Measurements from ENCODE around the gene HYAL3. TPM values are rescaled to one million over a fixed set of nuclear protein-coding genes. Genes with fewer than 3 reads are reported as not detected.
A peak's percentile ranks its signal among the peaks of the same experiment; 100 is the strongest.

The HYAL3 gene
- total RNA-seq, 1 experiment from 2014 or later, result 20.8 TPM

DNA sequence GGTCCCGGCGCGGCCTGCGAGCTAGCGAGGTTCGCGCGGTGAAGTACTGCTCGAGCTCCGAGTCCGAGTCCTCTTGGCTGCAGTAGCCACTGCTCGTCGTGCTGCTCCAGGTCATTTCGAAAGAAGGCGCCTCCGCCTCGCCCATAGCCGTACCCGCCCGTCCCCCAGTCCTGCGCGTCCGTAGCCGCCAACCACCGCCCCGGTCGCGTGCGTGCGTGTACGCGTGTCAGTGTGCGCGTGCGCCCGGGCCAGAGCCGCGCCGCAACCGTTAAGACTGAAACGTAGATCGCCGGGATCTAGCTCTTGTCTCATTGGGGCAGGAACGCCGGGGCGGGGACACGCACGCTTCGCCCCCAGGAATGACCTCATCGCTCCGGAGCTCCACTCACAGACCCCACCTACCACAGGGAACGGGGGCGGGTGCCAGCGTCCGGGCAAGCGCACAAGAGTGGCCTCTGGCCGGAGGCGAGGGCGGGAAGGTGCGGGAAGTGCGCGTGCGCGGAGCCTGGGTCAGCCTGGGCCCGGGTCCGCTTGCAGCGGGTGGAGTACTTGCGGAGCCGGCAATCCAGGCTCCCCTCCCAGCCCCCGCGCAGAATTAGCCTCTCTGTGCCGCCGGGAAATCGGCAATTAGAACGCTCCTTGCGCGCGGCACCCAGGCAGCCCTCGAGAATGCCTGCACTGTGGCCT is 38.1 kb upstream of the HYAL3 start:
- Histone ChIP-seq H3K9me3 (ENCODE audit: low read length) (no peaks in the 10 kb centered on the region), H3K4me2 (ENCODE audit: low read length) (peak overlapping the region; percentile 88), H3K9ac (ENCODE audit: low read length) (peak overlapping the region; percentile 89), H3K9me2 (replicated peaks; ENCODE audit: low read length) (no peaks in the 10 kb centered on the region), H3K36me3 (ENCODE audit: low read depth, low read length) (no peaks in the 10 kb centered on the region; the same call in 1 of the 2 replicates), H3K79me2 (ENCODE audit: low read length) (peaks cover 48% of the 10 kb centered on the region), H3K4me1 (ENCODE audit: insufficient read depth, low read length) (peaks cover 32% of the 10 kb centered on the region), H3K27ac (ENCODE audit: low read length) (peak overlapping the region; percentile 72), H4K20me1 (ENCODE audit: low read length) (peaks cover 13% of the 10 kb centered on the region; the same call in 1 of the 2 replicates), H3F3A (ENCODE audit: low read length, unreplicated experiment) (no peaks in the 10 kb centered on the region), H3K4me3 (ENCODE audit: low read length) (peak overlapping the region; percentile 89), H3K27me3 (ENCODE audit: low read length) (no peaks in the 10 kb centered on the region), H2AFZ (ENCODE audit: low read length) (peak overlapping the region; percentile 88)
- ChIA-PET POLR2A (ENCODE audit: unreplicated experiment) (interaction anchor here (0.5 to 1.4 kb wide), 12 partner anchors 9 to 1768 kb away, joined by 3 to 17 read pairs (median 5); partner anchors contain the start of genes CISH, CYB561D2, HYAL3 and IFRD2), CTCF (interaction anchor here (0.6 to 1.3 kb wide), 10 partner anchors 8 to 1646 kb away, joined by 3 to 10 read pairs (median 4); partner anchors contain the start of genes CYB561D2, NPRL2, TUSC2 and ZMYND10)
- ATAC-seq (peak; percentile 88), DNase-seq (peak; percentile 99)
- intact Hi-C loops (cut with micrococcal nuclease), result no loop called here
- no TSS peak for BruUV-seq (replicated peaks)
- TF ChIP-seq EZH2 (IDR thresholded peaks at IDR 0.05; ENCODE audit: low read length, unreplicated experiment), result no peak
- TF ChIP-seq, protein P1, sequence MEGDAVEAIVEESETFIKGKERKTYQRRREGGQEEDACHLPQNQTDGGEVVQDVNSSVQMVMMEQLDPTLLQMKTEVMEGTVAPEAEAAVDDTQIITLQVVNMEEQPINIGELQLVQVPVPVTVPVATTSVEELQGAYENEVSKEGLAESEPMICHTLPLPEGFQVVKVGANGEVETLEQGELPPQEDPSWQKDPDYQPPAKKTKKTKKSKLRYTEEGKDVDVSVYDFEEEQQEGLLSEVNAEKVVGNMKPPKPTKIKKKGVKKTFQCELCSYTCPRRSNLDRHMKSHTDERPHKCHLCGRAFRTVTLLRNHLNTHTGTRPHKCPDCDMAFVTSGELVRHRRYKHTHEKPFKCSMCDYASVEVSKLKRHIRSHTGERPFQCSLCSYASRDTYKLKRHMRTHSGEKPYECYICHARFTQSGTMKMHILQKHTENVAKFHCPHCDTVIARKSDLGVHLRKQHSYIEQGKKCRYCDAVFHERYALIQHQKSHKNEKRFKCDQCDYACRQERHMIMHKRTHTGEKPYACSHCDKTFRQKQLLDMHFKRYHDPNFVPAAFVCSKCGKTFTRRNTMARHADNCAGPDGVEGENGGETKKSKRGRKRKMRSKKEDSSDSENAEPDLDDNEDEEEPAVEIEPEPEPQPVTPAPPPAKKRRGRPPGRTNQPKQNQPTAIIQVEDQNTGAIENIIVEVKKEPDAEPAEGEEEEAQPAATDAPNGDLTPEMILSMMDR (conservative IDR thresholded peaks at IDR 0.05; ENCODE audit: low read depth, low read length), result no peak
- TF ChIP-seq EZH2phosphoT487 (IDR thresholded peaks at IDR 0.05; ENCODE audit: borderline replicate concordance, low read length), result no peak

DNA sequence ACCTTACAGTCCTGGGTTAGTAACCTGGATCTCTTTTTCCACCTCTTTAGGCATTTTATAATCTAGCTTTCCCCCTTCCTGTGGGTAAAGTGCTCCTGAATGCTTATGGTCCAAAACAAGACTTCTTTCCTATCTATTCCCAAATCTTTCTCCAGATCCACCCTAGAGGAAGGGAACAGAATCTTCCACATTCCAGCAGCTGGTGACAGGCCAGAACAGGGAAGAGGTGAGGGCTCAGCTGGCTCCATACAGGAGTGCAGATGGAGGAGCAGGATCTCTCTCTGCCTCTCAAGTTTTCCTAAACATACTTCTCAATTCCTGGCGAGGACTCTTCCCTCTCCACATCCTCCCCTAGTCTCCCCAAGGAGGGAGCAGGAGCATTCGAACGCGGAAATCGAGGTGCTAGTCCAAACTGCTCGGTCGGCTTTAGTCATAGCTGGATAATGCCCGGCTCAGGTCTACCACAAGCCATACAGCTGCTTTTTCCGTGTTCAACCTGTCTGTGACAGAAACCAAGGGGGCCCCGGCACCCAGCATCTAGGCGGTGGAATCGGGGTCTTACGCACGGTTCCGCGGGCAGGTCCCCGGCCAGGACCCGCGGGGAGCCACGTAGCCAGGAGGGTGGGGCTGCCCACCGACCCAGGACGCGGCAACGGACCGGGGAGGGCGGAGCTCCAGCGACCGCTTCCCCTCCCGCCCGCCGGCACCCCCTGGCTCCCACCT is 37.4 kb upstream of the HYAL3 start:
- CTCF ChIA-PET, result interaction anchor here (0.6 to 1.3 kb wide), 10 partner anchors 9 to 1646 kb away, joined by 3 to 10 read pairs (median 4); partner anchors contain the start of genes TUSC2 and ZMYND10
- Histone ChIP-seq H3K9ac (ENCODE audit: low read length) (peak overlapping the region; percentile 89), H3K36me3 (ENCODE audit: low read depth, low read length) (peaks cover 6% of the 10 kb centered on the region; the same call in 1 of the 2 replicates), H3K9me2 (replicated peaks; ENCODE audit: low read length) (no peaks in the 10 kb centered on the region), H3K27ac (ENCODE audit: low read length) (peak overlapping the region; percentile 72), H3K79me2 (ENCODE audit: low read length) (peaks cover 53% of the 10 kb centered on the region), H3K4me3 (ENCODE audit: low read length) (peak overlapping the region; percentile 89), H3K9me3 (ENCODE audit: low read length) (no peaks in the 10 kb centered on the region), H3F3A (ENCODE audit: low read length, unreplicated experiment) (no peaks in the 10 kb centered on the region), H4K20me1 (ENCODE audit: low read length) (peaks cover 13% of the 10 kb centered on the region; the same call in 1 of the 2 replicates), H3K4me2 (ENCODE audit: low read length) (peak overlapping the region; percentile 88), H3K27me3 (ENCODE audit: low read length) (no peaks in the 10 kb centered on the region), H2AFZ (ENCODE audit: low read length) (peak overlapping the region; percentile 88), H3K4me1 (ENCODE audit: insufficient read depth, low read length) (peaks cover 32% of the 10 kb centered on the region)
- DNase-seq (peak; percentile 34), ATAC-seq (peak; percentile 46)
- POLR2A ChIA-PET (ENCODE audit: unreplicated experiment), result interaction anchor here (0.5 to 1.4 kb wide), 12 partner anchors 8 to 1769 kb away, joined by 3 to 17 read pairs (median 5); partner anchors contain the start of genes CISH, CYB561D2, HYAL3 and IFRD2
- BruUV-seq (replicated peaks), result TSS peak; percentile 73
- intact Hi-C loops (cut with micrococcal nuclease), result no loop called here
- no peak for TF ChIP-seq EZH2phosphoT487 (IDR thresholded peaks at IDR 0.05; ENCODE audit: borderline replicate concordance, low read length)
- TF ChIP-seq, protein P1 (conservative IDR thresholded peaks at IDR 0.05; ENCODE audit: low read depth, low read length), result 0 out of 2 replicates have a peak, but pooled peaks have one; percentile 11
